ENCODE measurements around the gene LRRIQ4.

Gene LRRIQ4

DNA sequence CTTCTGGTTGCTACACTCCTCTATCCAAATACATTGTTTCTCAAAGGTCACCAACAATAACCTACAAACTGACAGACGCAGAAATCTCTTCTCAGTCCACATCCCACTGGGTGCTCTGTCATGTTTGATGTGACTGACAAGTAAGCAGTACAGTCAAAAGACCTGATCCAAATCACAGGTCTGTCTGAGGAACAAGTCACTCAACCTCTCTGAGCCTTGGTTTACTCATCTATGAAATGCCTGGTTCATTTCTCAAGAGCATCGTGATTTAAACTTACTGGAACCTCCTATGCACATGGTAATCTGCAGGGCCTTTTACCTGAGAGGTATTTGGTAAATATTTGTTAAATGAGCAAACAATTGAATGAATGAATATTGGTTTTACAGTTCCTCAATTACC is 51.6 kb downstream of the LRRIQ4 start:
- Histone ChIP-seq H3K9me3 (ENCODE audit: insufficient read depth, low read depth, low read length) (no peaks in the 10 kb centered on the region), H3K27me3 (ENCODE audit: insufficient read depth, low read length) (no peaks in the 10 kb centered on the region), H3K4me1 (ENCODE audit: insufficient read depth, low read length) (peaks cover 9% of the 10 kb centered on the region), H3K27ac (ENCODE audit: low read depth, low read length) (no peak overlapping the region), H3K4me3 (ENCODE audit: low read length) (no peak overlapping the region), H3K9ac (ENCODE audit: low read depth, low read length) (no peak overlapping the region), H3K36me3 (ENCODE audit: insufficient read depth, low read length) (no peaks in the 10 kb centered on the region)
- WGBS = 88% methylated on average over 2 of the region's 2 CpGs

DNA sequence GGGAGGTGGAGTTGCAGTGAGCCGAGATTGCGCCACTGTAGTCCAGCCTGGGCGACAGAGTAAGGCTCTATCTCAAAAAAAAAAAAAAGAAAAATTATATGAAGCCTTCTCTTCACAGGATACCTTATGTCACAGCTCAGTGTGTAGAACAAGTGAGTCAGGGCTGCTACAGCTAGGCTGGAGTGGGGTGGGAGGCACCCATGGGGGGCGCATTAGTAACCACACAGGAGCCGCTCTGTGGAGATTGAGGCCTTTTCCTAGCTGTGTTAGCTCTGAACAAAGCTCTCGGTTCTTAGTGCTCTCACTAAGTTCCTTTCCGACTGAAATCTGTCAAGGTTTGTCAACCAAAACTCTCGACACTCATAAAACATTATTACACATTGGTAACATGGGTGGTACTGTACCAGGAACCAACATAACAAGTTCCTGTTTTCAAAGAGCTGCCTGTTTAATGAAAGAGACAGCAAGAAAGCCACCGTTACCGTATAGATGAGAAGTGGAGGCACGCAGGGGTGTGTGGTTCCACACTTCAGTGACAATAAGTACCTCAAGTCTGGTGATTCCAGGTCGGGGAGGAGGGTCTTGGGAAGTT is 52.6 kb downstream of the LRRIQ4 start:
- WGBS = 94% methylated on average over 9 of the region's 12 CpGs
- Histone ChIP-seq H3K27me3 (ENCODE audit: insufficient read depth, low read length) (no peaks in the 10 kb centered on the region), H3K36me3 (ENCODE audit: insufficient read depth, low read length) (no peaks in the 10 kb centered on the region), H3K9ac (ENCODE audit: low read depth, low read length) (no peak overlapping the region), H3K4me3 (ENCODE audit: low read length) (no peak overlapping the region), H3K27ac (ENCODE audit: low read depth, low read length) (no peak overlapping the region), H3K4me1 (ENCODE audit: insufficient read depth, low read length) (peaks cover 16% of the 10 kb centered on the region), H3K9me3 (ENCODE audit: insufficient read depth, low read depth, low read length) (no peaks in the 10 kb centered on the region)

DNA sequence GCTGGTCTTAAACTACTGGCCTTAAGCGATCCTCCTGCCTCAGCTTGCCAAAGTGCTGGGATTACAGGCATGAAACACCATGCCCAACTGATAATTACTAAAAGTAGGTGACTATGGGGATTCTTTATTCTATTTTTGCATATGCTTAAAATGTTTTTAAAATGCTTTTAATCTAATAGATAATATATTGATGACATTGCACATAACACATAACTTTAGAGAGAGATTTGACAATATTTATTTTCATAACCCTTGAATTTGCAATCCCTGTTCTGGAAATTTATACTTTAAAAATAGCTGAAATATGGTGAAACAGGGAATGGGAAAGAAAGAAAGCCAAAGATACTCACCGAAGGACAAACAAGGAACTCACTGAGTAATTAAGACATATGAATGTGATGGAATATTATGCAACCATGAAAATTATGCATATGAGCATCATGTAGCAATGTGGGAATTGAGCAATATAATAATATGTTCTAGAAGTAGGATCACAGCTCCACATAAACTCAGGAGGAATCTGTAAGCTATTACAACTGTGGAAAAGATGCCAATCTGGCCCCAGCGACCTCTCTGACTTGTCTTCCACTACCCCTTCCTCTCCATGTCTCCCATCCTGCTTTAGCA is 55.0 kb downstream of the LRRIQ4 start:
- Histone ChIP-seq H3K27me3 (ENCODE audit: insufficient read depth, low read length) (no peaks in the 10 kb centered on the region), H3K27ac (ENCODE audit: low read depth, low read length) (no peak overlapping the region), H3K36me3 (ENCODE audit: insufficient read depth, low read length) (no peaks in the 10 kb centered on the region), H3K9me3 (ENCODE audit: insufficient read depth, low read depth, low read length) (no peaks in the 10 kb centered on the region), H3K9ac (ENCODE audit: low read depth, low read length) (no peak overlapping the region), H3K4me3 (ENCODE audit: low read length) (no peak overlapping the region), H3K4me1 (ENCODE audit: insufficient read depth, low read length) (peaks cover 9% of the 10 kb centered on the region)
- 93% methylated on average over 3 of the region's 3 CpGs for WGBS

- no peaks in the 10 kb centered on the region for H3K27me3 ChIP-seq (ENCODE audit: insufficient read depth, low read length)
- H3K27ac ChIP-seq (ENCODE audit: low read depth, low read length) = no peak overlapping the region
- whole genome bisulfite sequencing = 91% methylated on average over 1 of the region's 2 CpGs
These were observed 55.7 kb downstream of the LRRIQ4 start for GRCh38 chr3:169868369-169868768.

GRCh38 chr3:169869484-169870220 is 57.0 kb downstream of the LRRIQ4 start, which contains the start of gene LRRC31:
LRRC31 (minus strand) TSS chr3:169869935; CDS start chr3:169869807, 128 bp downstream.
- WGBS = 91% methylated on average over 1 of the region's 2 CpGs
- H3K4me1 ChIP-seq (ENCODE audit: insufficient read depth, low read length) = peaks cover 9% of the 10 kb centered on the region
- H3K36me3 ChIP-seq (ENCODE audit: insufficient read depth, low read length) = no peaks in the 10 kb centered on the region
- H3K9ac ChIP-seq (ENCODE audit: low read depth, low read length) = no peak within 1 kb of the TSS
- H3K4me3 ChIP-seq (ENCODE audit: low read length) = no peak within 1 kb of the TSS
- no peak within 1 kb of the TSS for H3K27ac ChIP-seq (ENCODE audit: low read depth, low read length)
- H3K9me3 ChIP-seq (ENCODE audit: insufficient read depth, low read depth, low read length) = no peaks in the 10 kb centered on the region
- H3K27me3 ChIP-seq (ENCODE audit: insufficient read depth, low read length) = no peaks in the 10 kb centered on the region

More at GRCh38 chr3:169868369-169868768, 55.7 kb downstream of the LRRIQ4 start:
- Histone ChIP-seq H3K4me3 (ENCODE audit: low read length) (no peak overlapping the region), H3K9ac (ENCODE audit: low read depth, low read length) (no peak overlapping the region), H3K36me3 (ENCODE audit: insufficient read depth, low read length) (no peaks in the 10 kb centered on the region), H3K4me1 (ENCODE audit: insufficient read depth, low read length) (peaks cover 9% of the 10 kb centered on the region), H3K9me3 (ENCODE audit: insufficient read depth, low read depth, low read length) (no peaks in the 10 kb centered on the region)

DNA sequence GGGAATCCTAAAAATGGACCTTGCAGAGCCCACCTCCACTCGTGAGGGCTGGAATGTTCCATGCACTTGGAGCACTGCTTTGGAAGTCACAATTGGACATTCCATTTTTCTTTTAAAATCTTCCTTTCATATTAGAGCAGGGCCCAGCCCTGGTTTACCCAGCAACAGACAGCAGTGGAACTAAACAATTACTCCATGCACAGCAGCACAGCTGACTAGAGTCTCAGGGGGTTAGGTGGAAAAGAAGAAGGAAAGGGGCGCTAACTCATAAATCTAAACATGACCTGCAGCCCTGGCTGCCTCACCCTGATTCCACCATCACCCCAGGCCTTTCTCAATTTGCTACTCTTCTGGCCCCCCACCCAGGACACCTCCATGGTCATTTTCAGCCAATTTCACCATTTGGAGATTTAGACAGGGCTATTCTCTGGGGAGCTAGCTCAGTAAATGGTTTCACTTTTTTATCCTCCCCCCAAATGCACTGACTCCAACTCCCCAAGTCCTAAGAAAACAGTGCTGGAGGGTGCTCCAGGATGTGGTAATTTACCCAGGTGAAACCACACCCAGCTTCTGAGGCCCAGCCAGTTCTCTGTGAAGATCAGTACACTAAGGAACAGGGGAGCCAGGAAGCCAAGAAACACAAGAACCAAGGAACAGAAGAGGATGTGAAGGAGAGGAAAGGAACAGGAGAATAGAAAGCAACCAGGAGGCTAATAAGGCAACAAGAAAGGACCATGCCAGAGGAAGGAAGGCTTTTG is 58.6 kb downstream of the LRRIQ4 start:
- Histone ChIP-seq H3K27me3 (ENCODE audit: insufficient read depth, low read length) (no peaks in the 10 kb centered on the region), H3K9me3 (ENCODE audit: insufficient read depth, low read depth, low read length) (no peaks in the 10 kb centered on the region), H3K27ac (ENCODE audit: low read depth, low read length) (no peak overlapping the region), H3K9ac (ENCODE audit: low read depth, low read length) (no peak overlapping the region), H3K36me3 (ENCODE audit: insufficient read depth, low read length) (no peaks in the 10 kb centered on the region), H3K4me1 (ENCODE audit: insufficient read depth, low read length) (peaks cover 9% of the 10 kb centered on the region), H3K4me3 (ENCODE audit: low read length) (no peak overlapping the region)
- WGBS = 95% methylated on average over 1 of the region's 2 CpGs

DNA sequence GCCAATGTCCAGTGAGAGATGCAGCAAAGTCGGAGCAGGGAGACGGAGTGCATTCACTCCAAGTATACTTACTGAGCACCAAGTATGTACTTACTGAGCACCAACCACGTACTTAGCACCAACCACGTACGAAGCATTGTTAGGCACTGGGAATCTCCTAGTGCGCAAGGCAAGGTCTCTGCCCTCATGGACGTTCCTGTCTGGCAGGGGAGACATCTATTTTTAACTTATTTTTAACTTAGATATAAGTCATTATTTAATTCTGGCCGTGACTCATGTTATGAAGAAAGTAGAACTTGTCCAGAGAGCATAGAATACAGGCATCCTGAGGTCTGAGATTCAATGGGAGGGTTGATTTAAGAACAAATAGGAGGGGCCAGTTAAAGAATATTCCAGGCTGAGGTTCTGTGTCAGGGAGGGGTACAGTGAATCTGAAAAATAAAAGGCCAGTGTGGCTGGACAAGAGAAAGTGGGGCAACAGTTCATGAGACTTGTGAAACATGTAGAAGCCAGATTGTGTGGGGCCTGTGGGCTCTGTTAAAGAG is 66.4 kb downstream of the LRRIQ4 start:
- Histone ChIP-seq H3K36me3 (ENCODE audit: insufficient read depth, low read length) (no peaks in the 10 kb centered on the region), H3K9ac (ENCODE audit: low read depth, low read length) (no peak overlapping the region), H3K4me3 (ENCODE audit: low read length) (no peak overlapping the region), H3K27ac (ENCODE audit: low read depth, low read length) (no peak overlapping the region), H3K4me1 (ENCODE audit: insufficient read depth, low read length) (no peaks in the 10 kb centered on the region), H3K9me3 (ENCODE audit: insufficient read depth, low read depth, low read length) (no peaks in the 10 kb centered on the region), H3K27me3 (ENCODE audit: insufficient read depth, low read length) (no peaks in the 10 kb centered on the region)
- 88% methylated on average over 8 of the region's 8 CpGs for WGBS

DNA sequence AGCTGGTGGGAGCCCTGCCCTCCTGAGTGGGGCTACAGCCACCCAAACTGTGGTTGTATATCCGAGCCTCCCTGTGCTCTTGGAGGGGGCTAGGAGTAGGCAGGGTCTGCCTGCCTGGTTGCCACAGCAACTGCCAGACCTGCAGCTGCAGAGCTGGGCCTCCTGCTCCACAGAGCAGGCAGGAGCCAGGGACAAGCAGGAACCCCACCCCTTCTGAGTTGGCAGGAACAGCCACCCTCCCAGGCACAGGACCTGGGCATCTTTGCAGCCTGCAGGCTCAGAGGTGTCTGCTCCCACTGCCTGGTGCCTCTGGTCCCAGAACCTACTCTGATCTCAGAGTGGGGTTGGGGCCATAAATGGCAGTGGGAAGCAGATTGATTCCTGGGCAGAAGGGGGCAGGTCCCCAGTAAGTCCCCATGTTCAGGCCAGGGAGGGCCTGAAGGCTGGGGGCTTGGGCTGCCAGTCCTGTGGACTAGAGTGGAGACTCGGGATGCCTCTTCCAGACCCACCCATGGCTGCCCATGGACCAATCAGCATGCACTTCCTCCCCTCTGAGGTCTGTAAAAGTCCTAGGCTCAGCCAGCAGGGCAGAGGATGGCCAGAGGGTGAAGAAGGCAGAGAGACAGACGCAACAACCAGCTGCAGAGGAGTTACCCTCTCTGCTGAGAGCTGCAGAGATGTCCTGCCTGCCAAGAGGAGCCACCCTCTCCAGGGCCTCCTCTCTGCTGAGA is 67.3 kb downstream of the LRRIQ4 start:
- Histone ChIP-seq H3K36me3 (ENCODE audit: insufficient read depth, low read length) (no peaks in the 10 kb centered on the region), H3K4me1 (ENCODE audit: insufficient read depth, low read length) (no peaks in the 10 kb centered on the region; the same call in 1 of the 2 replicates), H3K9me3 (ENCODE audit: insufficient read depth, low read depth, low read length) (no peaks in the 10 kb centered on the region), H3K27ac (ENCODE audit: low read depth, low read length) (no peak overlapping the region), H3K9ac (ENCODE audit: low read depth, low read length) (no peak overlapping the region), H3K27me3 (ENCODE audit: insufficient read depth, low read length) (no peaks in the 10 kb centered on the region), H3K4me3 (ENCODE audit: low read length) (no peak overlapping the region)
- 86% methylated on average over 3 of the region's 3 CpGs for WGBS

DNA sequence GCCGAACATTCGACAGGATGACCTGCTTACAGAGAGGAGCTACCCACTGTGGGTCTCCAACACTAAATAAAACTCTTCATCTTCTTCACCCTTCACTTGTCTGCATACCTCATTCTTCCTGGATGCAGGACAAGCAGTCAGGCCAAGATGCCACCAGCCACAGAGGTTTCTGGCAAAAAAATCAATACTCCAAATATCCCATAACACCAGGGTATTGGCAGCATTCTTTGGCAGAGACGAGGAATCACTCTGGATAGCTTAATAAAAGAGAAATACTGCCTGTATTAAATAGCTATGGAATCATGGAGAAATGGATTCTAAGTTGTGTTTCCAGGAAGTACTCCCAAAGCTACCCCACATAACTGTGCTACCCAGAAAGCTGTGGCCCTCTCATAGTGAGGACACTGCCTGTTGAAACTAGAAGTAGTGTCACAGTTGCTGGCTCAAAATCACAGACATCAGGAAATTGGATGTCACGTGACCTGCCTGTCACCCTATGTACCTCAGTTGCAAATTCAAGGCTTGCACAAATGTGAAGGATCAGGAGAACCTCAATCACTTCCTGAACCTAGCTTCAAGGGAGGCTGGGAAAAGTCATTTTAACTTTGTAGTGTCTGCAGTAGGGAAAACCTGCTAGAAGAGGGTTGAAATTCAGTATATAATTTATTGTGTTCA is 68.0 kb downstream of the LRRIQ4 start:
- H3K27ac ChIP-seq (ENCODE audit: low read depth, low read length) = no peak overlapping the region
- H3K9ac ChIP-seq (ENCODE audit: low read depth, low read length) = no peak overlapping the region
- H3K36me3 ChIP-seq (ENCODE audit: insufficient read depth, low read length) = no peaks in the 10 kb centered on the region
- no peak overlapping the region for H3K4me3 ChIP-seq (ENCODE audit: low read length)
- H3K9me3 ChIP-seq (ENCODE audit: insufficient read depth, low read depth, low read length) = no peaks in the 10 kb centered on the region
- H3K4me1 ChIP-seq (ENCODE audit: insufficient read depth, low read length) = peaks cover 3% of the 10 kb centered on the region; the same call in 1 of the 2 replicates
- 92% methylated on average over 4 of the region's 4 CpGs for WGBS
- H3K27me3 ChIP-seq (ENCODE audit: insufficient read depth, low read length) = no peaks in the 10 kb centered on the region

DNA sequence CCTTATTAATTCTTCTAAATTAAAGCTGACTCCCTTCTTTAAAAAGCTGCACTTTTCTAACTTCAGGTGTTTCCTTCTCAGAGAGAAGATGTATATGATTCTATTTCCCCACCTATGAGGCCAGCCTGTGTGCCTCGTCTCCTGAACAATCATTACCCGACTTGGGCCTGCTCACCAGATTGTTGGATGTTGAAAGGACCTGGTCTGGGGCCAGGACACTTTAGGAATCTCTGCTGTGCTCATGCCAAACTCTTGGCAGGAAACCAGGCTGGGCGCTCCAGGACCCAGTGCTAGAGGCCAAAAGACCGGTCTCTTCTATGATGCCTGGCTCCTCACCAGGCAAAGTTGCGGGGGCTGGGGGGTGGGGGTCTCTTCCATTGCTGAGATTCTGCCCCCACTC is 74.0 kb downstream of the LRRIQ4 start:
- H3K4me1 ChIP-seq (ENCODE audit: insufficient read depth, low read length) = peaks cover 12% of the 10 kb centered on the region
- no peaks in the 10 kb centered on the region for H3K27me3 ChIP-seq (ENCODE audit: insufficient read depth, low read length)
- no peak overlapping the region for H3K9ac ChIP-seq (ENCODE audit: low read depth, low read length)
- H3K27ac ChIP-seq (ENCODE audit: low read depth, low read length) = no peak overlapping the region
- 94% methylated on average over 5 of the region's 5 CpGs for WGBS
- H3K9me3 ChIP-seq (ENCODE audit: insufficient read depth, low read depth, low read length) = no peaks in the 10 kb centered on the region
- H3K4me3 ChIP-seq (ENCODE audit: low read length) = no peak overlapping the region
- no peaks in the 10 kb centered on the region for H3K36me3 ChIP-seq (ENCODE audit: insufficient read depth, low read length)
